Measurements from ENCODE around the gene ZNF57.
"Not testable (repeated sequence)": the region's sequence is repeated elsewhere in the genome, so short reads cannot be mapped to it uniquely, and the experiment has no call there.

ZNF57 gene

DNA sequence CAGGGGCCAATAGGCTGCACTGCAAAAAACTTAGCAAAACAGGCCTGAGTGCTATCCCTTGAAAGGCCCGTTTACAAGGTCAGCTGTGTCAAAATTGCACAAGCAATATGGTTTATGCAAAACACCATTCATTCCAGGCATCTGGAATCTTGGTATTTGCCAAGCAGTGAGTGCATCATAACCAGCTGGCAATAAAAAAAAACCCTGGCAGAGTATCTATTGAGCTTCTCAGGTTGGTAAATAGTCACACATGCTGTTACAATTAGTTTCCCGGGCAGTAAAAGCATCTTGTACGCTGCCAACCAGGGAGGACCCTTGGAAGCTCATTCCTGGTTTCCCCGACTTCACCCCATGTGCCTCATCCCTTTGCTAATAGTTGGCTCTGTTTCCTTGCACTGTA is 22.8 kb downstream of the ZNF57 start:
- Histone ChIP-seq H3K9me3 (peaks cover 5% of the 10 kb centered on the region), H3K27me3 (no peaks in the 10 kb centered on the region), H3K36me3 (no peaks in the 10 kb centered on the region), H3K4me3 (ENCODE audit: low read depth in 1 of 2, low read length in 1 of 2) (no peak overlapping the region), H3K4me1 (ENCODE audit: control insufficient read depth in 1 of 2, insufficient read depth in 1 of 2, low read depth in 1 of 2, low read length in 1 of 2) (no peaks in the 10 kb centered on the region), H3K27ac (no peak overlapping the region)
- no peak for TF ChIP-seq CTCF (IDR thresholded peaks at IDR 0.05)

DNA sequence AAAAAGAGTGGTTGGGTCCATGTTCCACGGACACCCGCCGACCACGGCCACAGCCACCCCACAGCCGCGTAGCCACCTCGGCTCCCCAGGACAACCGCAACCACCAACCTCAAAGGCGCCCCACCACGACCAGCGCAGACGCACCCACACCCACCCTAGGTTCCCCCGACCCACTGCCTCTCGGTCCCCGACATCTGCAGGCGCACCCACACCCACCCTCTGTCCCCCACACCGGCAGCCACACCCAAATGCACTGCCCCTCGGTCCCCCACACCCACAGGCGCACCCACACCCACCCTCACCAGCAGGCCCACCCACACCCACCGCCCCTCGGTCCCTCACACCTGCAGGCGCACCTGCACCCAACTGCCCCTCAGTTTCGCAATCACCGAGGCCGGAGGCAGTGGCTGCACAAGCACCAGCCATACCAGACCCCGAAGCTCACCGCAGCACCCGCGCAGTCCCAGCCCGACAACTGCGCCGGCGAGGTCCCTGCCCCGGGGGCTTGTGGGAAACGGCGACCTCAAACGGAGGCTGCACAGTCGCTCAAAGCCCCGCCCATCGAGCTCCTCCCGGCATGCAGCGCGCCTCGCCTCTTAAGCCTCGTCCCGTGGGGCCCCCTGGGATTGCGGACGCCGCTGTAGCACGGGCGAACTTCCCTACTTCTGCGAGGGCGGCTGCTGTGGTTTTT is 25.8 kb downstream of the ZNF57 start:
- H3K9me3 ChIP-seq, result peaks cover 5% of the 10 kb centered on the region
- H3K27ac ChIP-seq, result no peak overlapping the region
- no peaks in the 10 kb centered on the region for H3K36me3 ChIP-seq
- no peaks in the 10 kb centered on the region for H3K4me1 ChIP-seq (ENCODE audit: control insufficient read depth in 1 of 2, insufficient read depth in 1 of 2, low read depth in 1 of 2, low read length in 1 of 2)
- H3K4me3 ChIP-seq (ENCODE audit: low read depth in 1 of 2, low read length in 1 of 2), result no peak overlapping the region
- no peaks in the 10 kb centered on the region for H3K27me3 ChIP-seq
- TF ChIP-seq CTCF (IDR thresholded peaks at IDR 0.05), result no peak

DNA sequence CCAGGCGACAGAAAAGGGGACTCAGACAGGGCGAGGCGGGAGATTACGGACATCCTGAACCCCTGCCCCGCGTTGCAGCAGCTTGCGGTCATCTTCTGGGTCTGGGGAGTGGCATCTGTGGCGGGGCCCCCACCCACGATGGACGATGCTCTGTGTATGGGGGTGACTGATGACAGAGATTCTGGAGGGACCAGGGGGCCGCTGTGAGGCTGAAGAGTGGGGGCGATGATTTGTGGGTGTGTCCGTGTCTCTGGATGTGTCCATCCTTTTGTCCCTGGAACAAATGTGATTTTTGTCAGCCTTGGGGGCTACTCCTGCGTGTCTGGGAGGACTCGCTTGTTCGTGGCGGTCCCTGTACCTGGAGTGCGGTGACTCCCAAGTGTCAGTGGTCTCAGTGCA is 26.3 kb downstream of the ZNF57 start:
- Histone ChIP-seq H3K27me3 (no peaks in the 10 kb centered on the region), H3K9me3 (peaks cover 5% of the 10 kb centered on the region), H3K4me3 (ENCODE audit: low read depth in 1 of 2, low read length in 1 of 2) (no peak overlapping the region), H3K4me1 (ENCODE audit: control insufficient read depth in 1 of 2, insufficient read depth in 1 of 2, low read depth in 1 of 2, low read length in 1 of 2) (no peaks in the 10 kb centered on the region), H3K36me3 (no peaks in the 10 kb centered on the region), H3K27ac (no peak overlapping the region)
- TF ChIP-seq CTCF (IDR thresholded peaks at IDR 0.05), result no peak

- Histone ChIP-seq H3K4me3 (ENCODE audit: low read depth in 1 of 2, low read length in 1 of 2) (no peak overlapping the region), H3K36me3 (peaks cover 14% of the 10 kb centered on the region), H3K9me3 (peaks cover 26% of the 10 kb centered on the region), H3K27ac (no peak overlapping the region), H3K4me1 (ENCODE audit: control insufficient read depth in 1 of 2, insufficient read depth in 1 of 2, low read depth in 1 of 2, low read length in 1 of 2) (no peaks in the 10 kb centered on the region), H3K27me3 (no peaks in the 10 kb centered on the region)
- TF ChIP-seq CTCF (IDR thresholded peaks at IDR 0.05), result no peak
These were observed 32.8 kb downstream of the ZNF57 start for GRCh38 chr19:2933490-2933910.

- peaks cover 14% of the 10 kb centered on the region for H3K36me3 ChIP-seq
These were observed 35.1 kb downstream of the ZNF57 start for GRCh38 chr19:2935863-2936262.

GRCh38 chr19:2942928-2943640 is 42.4 kb downstream of the ZNF57 start:
- Histone ChIP-seq H3K36me3 (no peaks in the 10 kb centered on the region), H3K27me3 (no peaks in the 10 kb centered on the region), H3K9me3 (peaks cover 5% of the 10 kb centered on the region), H3K4me3 (ENCODE audit: low read depth in 1 of 2, low read length in 1 of 2) (no peak overlapping the region), H3K4me1 (ENCODE audit: control insufficient read depth in 1 of 2, insufficient read depth in 1 of 2, low read depth in 1 of 2, low read length in 1 of 2) (peaks cover 26% of the 10 kb centered on the region in 2 experiments), H3K27ac (no peak overlapping the region)
- no peak for TF ChIP-seq CTCF (IDR thresholded peaks at IDR 0.05)

More at GRCh38 chr19:2935863-2936262, 35.1 kb downstream of the ZNF57 start:
- H3K27ac ChIP-seq; H3K4me1 ChIP-seq (ENCODE audit: control insufficient read depth in 1 of 2, insufficient read depth in 1 of 2, low read depth in 1 of 2, low read length in 1 of 2); H3K27me3 ChIP-seq; H3K4me3 ChIP-seq (ENCODE audit: low read depth in 1 of 2, low read length in 1 of 2): not testable (repeated sequence)
- peaks cover 26% of the 10 kb centered on the region for H3K9me3 ChIP-seq
